Heart right ventricle (tissue), 16 donors: ENCODE data around the gene MTURN. TPM values are rescaled to one million over a fixed set of nuclear protein-coding genes. Genes with fewer than 3 reads are reported as not detected.
A peak's percentile ranks its signal among the peaks of the same experiment; 100 is the strongest.

ENCODE experiments used
- ATAC-seq, 8 donors: fragments of 200-7000 bp; cut with Tn5 transposase; one replicate each; pipeline ENCODE4 v1.9.1; 2020; ENCODE audit warnings: mild to moderate bottlenecking in 8 of 8, moderate library complexity in 8 of 8, moderate number of reproducible peaks in 1 of 8
- DNase-seq, 2 donors: peaks; one replicate each; pipeline ENCODE4 v3.0.0-alpha.2; 2020
- H3K27ac ChIP-seq, 10 donors: fragments of 200-600 bp; sonication (generic) in 2 of 10; one replicate each; pipeline versions ENCODE4 v1.5.0 to v1.8.0; 2020 to 2022; ENCODE audit warnings: mild to moderate bottlenecking in 3 of 10
- H3K27me3 ChIP-seq, 7 donors: fragments of 200-600 bp; one replicate each; pipeline ENCODE4 v1.8.0; 2021 to 2022; ENCODE audit warnings: mild to moderate bottlenecking in 2 of 7
- H3K36me3 ChIP-seq, 9 donors: fragments of 200-600 bp; sonication (generic) in 1 of 9; one replicate each; pipeline versions ENCODE4 v1.5.0 to v1.8.0; 2020 to 2022; ENCODE audit warnings: mild to moderate bottlenecking in 2 of 9
- H3K4me1 ChIP-seq, 9 donors: fragments of 200-600 bp; sonication (generic) in 1 of 9; one replicate each; pipeline versions ENCODE4 v1.5.0 to v1.8.0; 2020 to 2022; ENCODE audit warnings: mild to moderate bottlenecking in 4 of 9
- H3K4me3 ChIP-seq, 10 donors: fragments of 200-600 bp; sonication (generic) in 2 of 10; one replicate each; pipeline versions ENCODE4 v1.5.0 to v1.8.0; 2020 to 2022; ENCODE audit warnings: mild to moderate bottlenecking in 7 of 10, moderate library complexity in 2 of 10
- H3K9me3 ChIP-seq, 11 donors: fragments of 200-600 bp in 10 of 11; sonication (generic) in 2 of 11; one replicate each; pipeline versions ENCODE4 v1.5.0 to v1.8.0; 2013 to 2022; ENCODE audit warnings: mild to moderate bottlenecking in 2 of 11, control low read depth in 1 of 11, moderate library complexity in 1 of 11
- WGBS, 2 donors: extraction: QIAGEN DNeasy Blood & Tissue Kit; methylation state at CpG; one replicate each; pipeline ENCODE4 v1.1.7; 2013; ENCODE audit warnings: inconsistent platforms in 1 of 2; 5-methylcytosine and 5-hydroxymethylcytosine counted together
- intact Hi-C, 10 donors: fragments of 100-400 bp; cut with DNase I; formaldehyde crosslinking; loops; one replicate each; pipeline versions ENCODE4 v1.11.1 to v1.14.2; 2022
- polyA plus RNA-seq, 2 donors: library from polyadenylated mRNA; stranded (reverse); fragments of 200-250 nt; gene quantifications; one replicate each; pipeline ENCODE4 v1.2.3, GENCODE V29; 2013
- total RNA-seq, 10 donors: library from RNA; stranded (reverse); fragmentation: NEBNext Ultra II Directional in 3 of 10; extraction: Animal tissue kit (Norgen Biotek cat#: 25700) in 3 of 10; gene quantifications; one replicate each; pipeline versions ENCODE4 v1.2.1 to v1.2.4, GENCODE V29; 2021 to 2023
- TF ChIP-seq, protein P1 (sequence below), 9 donors: fragments of 200-600 bp; sonication (generic) in 2 of 9; IDR thresholded peaks; one replicate each; pipeline versions ENCODE4 v1.5.0 to v1.8.0; 2021 to 2022; ENCODE audit warnings: antibody characterized with exemption in 9 of 9, mild to moderate bottlenecking in 5 of 9, moderate library complexity in 1 of 9
- donor health status: Arrhythmogenic right ventricular cardiomyopathy.
- donor health status: ischemic (EF 13 %, LVEDD 7.1; RV severe dilation, severe dysfunction).
- donor health status: healthy with polysubstance abuse.
- donor health status: DM: no; HTN: yes; CAD: no.
- donor health status: DM: no; HTN: no; CAD: no.
- donor health status: ischemic (EF 25% LVEDD 6.9; RV normal size, moderate dysfunction).
- donor health status: ischemic (EF 25% LVEDD 5.7; RV mildly dilated, moderate dysfunction).
- donor health status: healthy.
- donor health status: DM: yes; HTN: yes; CAD: no.
- donor health status: Ischemic cardiomyopathy.
- donor health status: ischemic (EF 35%, LVEDD 5.7; RV mildly dilated, moderate dysfunction).
- donor health status: nonischemic (EF 11% LVEDD 7.7; RV severe dilation, severe dysfunction).
- donor health status: DM: yes; HTN: yes; CAD: no.
- donor health status: PGD.
- donor health status: ischemic (EF 29% LVEDD 5.4; RV normal size, mild dysfunction).
- donor health status: nonischemic (EF 23%, LVEDD 6.1; RV moderate dilation, normal function).

MTURN gene
- total and polyA plus RNA-seq, 12 donors, result 8.8 to 46.4 (median 29.0) TPM

- peak in 7 of 8 donors; percentile 11 to 55 (median 34) for ATAC-seq
- intact Hi-C loops, result no loop called here
- no peak for DNase-seq
- Histone ChIP-seq H3K4me3 (no peak overlapping the region), H3K36me3 (peaks cover 0 to 5% (median 0%) of the 10 kb centered on the region in 9 donors), H3K27me3 (no peaks in the 10 kb centered on the region), H3K4me1 (peaks cover 0 to 73% (median 32%) of the 10 kb centered on the region in 9 donors), H3K27ac (peak overlapping the region in 3 of 10 donors; percentile 20 to 37 (median 28)), H3K9me3 (no peaks in the 10 kb centered on the region)
- TF ChIP-seq, protein P1, sequence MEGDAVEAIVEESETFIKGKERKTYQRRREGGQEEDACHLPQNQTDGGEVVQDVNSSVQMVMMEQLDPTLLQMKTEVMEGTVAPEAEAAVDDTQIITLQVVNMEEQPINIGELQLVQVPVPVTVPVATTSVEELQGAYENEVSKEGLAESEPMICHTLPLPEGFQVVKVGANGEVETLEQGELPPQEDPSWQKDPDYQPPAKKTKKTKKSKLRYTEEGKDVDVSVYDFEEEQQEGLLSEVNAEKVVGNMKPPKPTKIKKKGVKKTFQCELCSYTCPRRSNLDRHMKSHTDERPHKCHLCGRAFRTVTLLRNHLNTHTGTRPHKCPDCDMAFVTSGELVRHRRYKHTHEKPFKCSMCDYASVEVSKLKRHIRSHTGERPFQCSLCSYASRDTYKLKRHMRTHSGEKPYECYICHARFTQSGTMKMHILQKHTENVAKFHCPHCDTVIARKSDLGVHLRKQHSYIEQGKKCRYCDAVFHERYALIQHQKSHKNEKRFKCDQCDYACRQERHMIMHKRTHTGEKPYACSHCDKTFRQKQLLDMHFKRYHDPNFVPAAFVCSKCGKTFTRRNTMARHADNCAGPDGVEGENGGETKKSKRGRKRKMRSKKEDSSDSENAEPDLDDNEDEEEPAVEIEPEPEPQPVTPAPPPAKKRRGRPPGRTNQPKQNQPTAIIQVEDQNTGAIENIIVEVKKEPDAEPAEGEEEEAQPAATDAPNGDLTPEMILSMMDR (IDR thresholded peaks at IDR 0.05), result no peak
- WGBS, 2 donors, result 81 to 86% methylated on average over 9 of the region's 9 CpGs
Measured at GRCh38 chr7:30142710-30143109, 7.9 kb downstream of the MTURN start.

- Histone ChIP-seq H3K9me3 (no peaks in the 10 kb centered on the region), H3K4me1 (peaks cover 0 to 68% (median 28%) of the 10 kb centered on the region in 9 donors), H3K36me3 (peaks cover 0 to 7% (median 0%) of the 10 kb centered on the region in 9 donors), H3K27ac (no peak overlapping the region), H3K27me3 (no peaks in the 10 kb centered on the region), H3K4me3 (no peak overlapping the region)
- WGBS, 2 donors, result 96% methylated on average over 1 of the region's 1 CpG
- no peak for DNase-seq
- ATAC-seq, result no peak
- intact Hi-C loops, result no loop called here
- TF ChIP-seq, protein P1 (IDR thresholded peaks at IDR 0.05), result no peak
Measured at GRCh38 chr7:30143748-30144251, 9.0 kb downstream of the MTURN start.

- Histone ChIP-seq H3K27me3 (no peaks in the 10 kb centered on the region), H3K4me3 (no peak overlapping the region), H3K9me3 (no peaks in the 10 kb centered on the region), H3K4me1 (peaks cover 0 to 59% (median 28%) of the 10 kb centered on the region in 9 donors), H3K27ac (no peak overlapping the region), H3K36me3 (peaks cover 0 to 17% (median 0%) of the 10 kb centered on the region in 9 donors)
- intact Hi-C loops, result no loop called here
- WGBS, 2 donors, result 94 to 96% methylated on average over 5 of the region's 5 CpGs
- ATAC-seq, result no peak
- DNase-seq, result no peak
- TF ChIP-seq, protein P1 (IDR thresholded peaks at IDR 0.05), result no peak
Measured at GRCh38 chr7:30144657-30145306, 10.0 kb downstream of the MTURN start.

DNA sequence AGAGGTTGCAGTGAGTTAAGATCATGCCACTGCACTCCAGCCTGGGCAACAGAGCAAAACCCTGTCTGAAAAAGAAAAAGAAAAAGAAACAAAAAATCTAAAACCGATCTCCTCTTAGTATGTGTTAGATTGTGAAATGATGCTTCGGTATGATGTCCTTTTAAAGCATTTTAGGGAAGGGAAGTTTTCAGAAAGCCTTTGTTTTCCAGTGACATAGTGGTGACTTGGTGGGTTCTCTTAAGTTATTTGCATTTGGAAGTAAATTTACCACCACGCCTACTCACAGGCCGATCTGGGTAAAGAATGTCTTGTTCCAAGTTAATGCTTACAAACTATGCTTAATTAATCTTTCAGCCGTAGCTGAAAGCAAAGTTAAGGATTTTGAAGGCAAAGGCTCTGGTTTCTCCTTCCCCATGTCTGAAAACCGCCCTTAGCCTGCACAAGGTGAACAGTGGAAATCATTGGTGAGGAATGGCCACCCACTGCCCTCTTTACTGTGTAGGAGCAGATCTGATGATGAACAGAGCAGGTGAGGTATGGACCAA, 10.7 kb downstream of the MTURN start:
- Histone ChIP-seq H3K4me1 (peaks cover 0 to 54% (median 25%) of the 10 kb centered on the region in 9 donors), H3K27ac (peak overlapping the region in 3 of 10 donors; percentile 15 to 29 (median 17)), H3K4me3 (no peak overlapping the region), H3K27me3 (no peaks in the 10 kb centered on the region), H3K36me3 (peaks cover 0 to 23% (median 0%) of the 10 kb centered on the region in 9 donors), H3K9me3 (no peaks in the 10 kb centered on the region)
- TF ChIP-seq, protein P1 (IDR thresholded peaks at IDR 0.05), result no peak
- DNase-seq, result no peak
- ATAC-seq, result no peak
- intact Hi-C loops, result no loop called here
- 89 to 96% methylated on average over 6 of the region's 6 CpGs for WGBS, 2 donors
